ENCODE results near the gene PPP1R13B. TPM values are rescaled to one million over a fixed set of nuclear protein-coding genes. Genes with fewer than 3 reads are reported as not detected.

The PPP1R13B gene
- total RNA-seq, 2 donors from 2014 or later, result 15.6 to 17.5 TPM

- no peaks in the 10 kb centered on the region for H3K4me1 ChIP-seq (ENCODE audit: control insufficient read depth, insufficient read depth, low read length)
- Mint-ChIP-seq H3K4me3 (no peak overlapping the region), H3K9me3 (no peaks in the 10 kb centered on the region), H3K36me3 (ENCODE audit: low read depth) (no peaks in the 10 kb centered on the region), H3K4me1 (peaks cover 13% of the 10 kb centered on the region), H3K27me3 (ENCODE audit: insufficient read depth) (no peaks in the 10 kb centered on the region), H3K27ac (no peak overlapping the region)
- no peaks in the 10 kb centered on the region for H3K27me3 ChIP-seq (ENCODE audit: control insufficient read depth, insufficient read depth, low read length, poor library complexity, severe bottlenecking)
- no peak overlapping the region for H3K27ac ChIP-seq (ENCODE audit: low read depth, low read length)
- H3K9me3 ChIP-seq (ENCODE audit: control insufficient read depth, low read length), result no peaks in the 10 kb centered on the region
- no peak overlapping the region for H3K4me3 ChIP-seq (ENCODE audit: low read length)
- no peaks in the 10 kb centered on the region for H3K36me3 ChIP-seq (ENCODE audit: control insufficient read depth, insufficient read depth, low read length)
- WGBS, 2 experiments (ENCODE audit: insufficient coverage in 1 of 2, insufficient read length in 1 of 2), result 84 to 94% methylated on average over 9 to 14 of the region's 14 CpGs
- no peak for TF ChIP-seq CTCF (conservative IDR thresholded peaks at IDR 0.05)
- H3K9ac ChIP-seq (ENCODE audit: extremely low read depth, low read length, poor library complexity, severe bottlenecking), result no peak overlapping the region
- DNase-seq, result no peak
These were observed 38.1 kb upstream of the PPP1R13B start for GRCh38 chr14:103885509-103885932.

DNA sequence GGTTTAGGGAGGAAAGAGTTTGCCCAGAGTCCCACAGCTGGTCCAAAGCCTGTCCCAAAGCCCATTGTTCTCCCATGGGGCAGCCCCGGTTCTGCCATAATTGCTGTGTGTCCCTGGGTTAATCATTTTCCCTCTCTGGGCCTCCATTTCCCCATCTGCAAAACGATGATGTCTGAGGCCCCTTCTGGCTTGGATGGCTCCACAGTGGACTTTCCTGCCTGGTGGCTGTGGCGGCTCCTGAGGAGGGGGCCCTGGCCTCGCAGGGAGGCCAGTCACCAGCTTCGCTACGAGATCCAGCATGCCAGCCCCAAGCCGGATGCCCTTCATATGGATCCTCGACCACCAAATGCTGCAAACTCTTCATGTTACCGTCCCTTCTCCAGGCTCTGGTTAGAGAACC is 37.5 kb upstream of the PPP1R13B start:
- Histone ChIP-seq H3K27me3 (ENCODE audit: control insufficient read depth, insufficient read depth, low read length, poor library complexity, severe bottlenecking) (no peaks in the 10 kb centered on the region), H3K36me3 (ENCODE audit: control insufficient read depth, insufficient read depth, low read length) (no peaks in the 10 kb centered on the region), H3K4me3 (ENCODE audit: low read length) (no peak overlapping the region), H3K9ac (ENCODE audit: extremely low read depth, low read length, poor library complexity, severe bottlenecking) (no peak overlapping the region), H3K27ac (ENCODE audit: low read depth, low read length) (no peak overlapping the region), H3K4me1 (ENCODE audit: control insufficient read depth, insufficient read depth, low read length) (peaks cover 6% of the 10 kb centered on the region), H3K9me3 (ENCODE audit: control insufficient read depth, low read length) (no peaks in the 10 kb centered on the region)
- TF ChIP-seq CTCF (conservative IDR thresholded peaks at IDR 0.05), result no peak
- WGBS, 2 experiments (ENCODE audit: insufficient coverage in 1 of 2, insufficient read length in 1 of 2), result 87 to 92% methylated on average over 8 to 9 of the region's 9 CpGs
- Mint-ChIP-seq H3K27ac (no peak overlapping the region), H3K4me3 (no peak overlapping the region), H3K9me3 (no peaks in the 10 kb centered on the region), H3K27me3 (ENCODE audit: insufficient read depth) (no peaks in the 10 kb centered on the region), H3K4me1 (peaks cover 18% of the 10 kb centered on the region), H3K36me3 (ENCODE audit: low read depth) (no peaks in the 10 kb centered on the region)
- DNase-seq, result no peak

DNA sequence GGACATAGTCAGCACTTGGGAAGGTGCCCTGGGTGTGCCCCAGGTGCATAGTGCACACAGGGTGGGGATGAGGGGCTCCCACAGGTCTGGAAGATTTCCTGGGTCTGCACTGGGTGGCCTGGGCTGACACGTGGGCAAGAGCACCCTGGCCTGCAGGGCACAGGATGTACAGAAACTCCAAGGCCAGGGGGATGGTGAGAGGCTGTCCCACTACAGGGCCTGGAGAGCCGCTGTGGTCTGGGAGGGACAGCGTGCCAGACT is 35.8 kb upstream of the PPP1R13B start:
- H3K4me3 Mint-ChIP-seq, result no peak overlapping the region
- H3K9me3 Mint-ChIP-seq, result no peaks in the 10 kb centered on the region
- no peaks in the 10 kb centered on the region for H3K36me3 Mint-ChIP-seq (ENCODE audit: low read depth)
- DNase-seq, result no peak
- H3K4me1 Mint-ChIP-seq, result peaks cover 20% of the 10 kb centered on the region
- WGBS, 2 experiments (ENCODE audit: insufficient coverage in 1 of 2, insufficient read length in 1 of 2), result 88 to 93% methylated on average over 1 to 3 of the region's 3 CpGs
- no peak overlapping the region for H3K4me3 ChIP-seq (ENCODE audit: low read length)
- no peaks in the 10 kb centered on the region for H3K27me3 ChIP-seq (ENCODE audit: control insufficient read depth, insufficient read depth, low read length, poor library complexity, severe bottlenecking)
- H3K36me3 ChIP-seq (ENCODE audit: control insufficient read depth, insufficient read depth, low read length), result no peaks in the 10 kb centered on the region
- no peak overlapping the region for H3K9ac ChIP-seq (ENCODE audit: extremely low read depth, low read length, poor library complexity, severe bottlenecking)
- peaks cover 9% of the 10 kb centered on the region for H3K4me1 ChIP-seq (ENCODE audit: control insufficient read depth, insufficient read depth, low read length)
- no peak overlapping the region for H3K27ac Mint-ChIP-seq
- no peak for TF ChIP-seq CTCF (conservative IDR thresholded peaks at IDR 0.05)
- no peaks in the 10 kb centered on the region for H3K9me3 ChIP-seq (ENCODE audit: control insufficient read depth, low read length)
- H3K27me3 Mint-ChIP-seq (ENCODE audit: insufficient read depth), result no peaks in the 10 kb centered on the region
- no peak overlapping the region for H3K27ac ChIP-seq (ENCODE audit: low read depth, low read length)
